Measurements from ENCODE around the gene DPYSL3.

DNA sequence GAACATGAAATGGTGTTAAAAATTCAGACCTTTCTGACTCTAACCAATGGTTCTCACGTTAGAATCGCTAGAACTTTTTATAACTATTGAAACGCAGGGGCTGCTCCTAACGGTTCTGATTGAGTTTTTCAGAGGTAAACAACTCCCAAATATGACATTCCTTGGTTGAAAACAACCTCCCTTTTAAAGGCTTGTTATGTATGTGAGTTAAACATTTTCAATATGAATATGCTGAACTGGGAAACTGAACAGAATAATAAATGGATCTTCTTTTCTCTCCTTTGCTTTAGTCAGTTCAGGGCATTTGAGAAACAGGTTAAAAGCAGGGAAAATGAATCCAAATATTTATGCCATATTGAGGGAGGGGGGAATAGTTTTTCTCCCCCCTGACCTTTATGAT lies 13.2 kb upstream of the DPYSL3 start:
- TF ChIP-seq, protein P1, sequence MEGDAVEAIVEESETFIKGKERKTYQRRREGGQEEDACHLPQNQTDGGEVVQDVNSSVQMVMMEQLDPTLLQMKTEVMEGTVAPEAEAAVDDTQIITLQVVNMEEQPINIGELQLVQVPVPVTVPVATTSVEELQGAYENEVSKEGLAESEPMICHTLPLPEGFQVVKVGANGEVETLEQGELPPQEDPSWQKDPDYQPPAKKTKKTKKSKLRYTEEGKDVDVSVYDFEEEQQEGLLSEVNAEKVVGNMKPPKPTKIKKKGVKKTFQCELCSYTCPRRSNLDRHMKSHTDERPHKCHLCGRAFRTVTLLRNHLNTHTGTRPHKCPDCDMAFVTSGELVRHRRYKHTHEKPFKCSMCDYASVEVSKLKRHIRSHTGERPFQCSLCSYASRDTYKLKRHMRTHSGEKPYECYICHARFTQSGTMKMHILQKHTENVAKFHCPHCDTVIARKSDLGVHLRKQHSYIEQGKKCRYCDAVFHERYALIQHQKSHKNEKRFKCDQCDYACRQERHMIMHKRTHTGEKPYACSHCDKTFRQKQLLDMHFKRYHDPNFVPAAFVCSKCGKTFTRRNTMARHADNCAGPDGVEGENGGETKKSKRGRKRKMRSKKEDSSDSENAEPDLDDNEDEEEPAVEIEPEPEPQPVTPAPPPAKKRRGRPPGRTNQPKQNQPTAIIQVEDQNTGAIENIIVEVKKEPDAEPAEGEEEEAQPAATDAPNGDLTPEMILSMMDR (conservative IDR thresholded peaks at IDR 0.05; ENCODE audit: low read depth, low read length), result no peak
- no peak for TF ChIP-seq EZH2 (IDR thresholded peaks at IDR 0.05; ENCODE audit: borderline replicate concordance, low read depth, low read length, poor library complexity, severe bottlenecking)
